GM12801 (cell line): ENCODE measurements around the gene KRT3.

Experiments
- TF ChIP-seq, protein P1 (sequence below): IDR thresholded peaks from one replicate; pipeline ENCODE4 v1.5.1; 2011; ENCODE audit warnings: control low read depth; ENCODE audit not compliant: insufficient read length; ENCODE audit errors: extremely low read depth

KRT3 gene

GRCh38 chr12:52798671-52799504, 3.0 kb upstream of the KRT3 start:
- TF ChIP-seq, protein P1, sequence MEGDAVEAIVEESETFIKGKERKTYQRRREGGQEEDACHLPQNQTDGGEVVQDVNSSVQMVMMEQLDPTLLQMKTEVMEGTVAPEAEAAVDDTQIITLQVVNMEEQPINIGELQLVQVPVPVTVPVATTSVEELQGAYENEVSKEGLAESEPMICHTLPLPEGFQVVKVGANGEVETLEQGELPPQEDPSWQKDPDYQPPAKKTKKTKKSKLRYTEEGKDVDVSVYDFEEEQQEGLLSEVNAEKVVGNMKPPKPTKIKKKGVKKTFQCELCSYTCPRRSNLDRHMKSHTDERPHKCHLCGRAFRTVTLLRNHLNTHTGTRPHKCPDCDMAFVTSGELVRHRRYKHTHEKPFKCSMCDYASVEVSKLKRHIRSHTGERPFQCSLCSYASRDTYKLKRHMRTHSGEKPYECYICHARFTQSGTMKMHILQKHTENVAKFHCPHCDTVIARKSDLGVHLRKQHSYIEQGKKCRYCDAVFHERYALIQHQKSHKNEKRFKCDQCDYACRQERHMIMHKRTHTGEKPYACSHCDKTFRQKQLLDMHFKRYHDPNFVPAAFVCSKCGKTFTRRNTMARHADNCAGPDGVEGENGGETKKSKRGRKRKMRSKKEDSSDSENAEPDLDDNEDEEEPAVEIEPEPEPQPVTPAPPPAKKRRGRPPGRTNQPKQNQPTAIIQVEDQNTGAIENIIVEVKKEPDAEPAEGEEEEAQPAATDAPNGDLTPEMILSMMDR: no peak

GRCh38 chr12:52798003-52798670, 2.2 kb upstream of the KRT3 start:
- TF ChIP-seq, protein P1: no peak

DNA sequence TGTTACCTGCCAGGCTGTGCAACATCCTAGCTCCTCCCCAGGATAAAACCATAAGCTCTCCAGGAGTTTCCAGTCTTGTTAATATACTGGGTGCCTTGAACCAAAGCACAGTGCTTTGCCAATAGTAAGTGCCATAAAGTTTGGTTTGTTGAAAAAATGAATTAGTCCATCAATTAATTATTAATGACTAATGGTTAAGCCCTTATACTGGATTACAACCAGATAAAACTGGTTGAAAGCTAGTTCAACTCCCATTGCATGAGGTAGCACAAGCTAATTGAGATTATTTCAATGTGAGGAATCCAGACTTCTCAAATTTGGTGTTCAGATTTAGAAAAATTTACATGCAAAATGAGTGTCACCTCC, 1.6 kb upstream of the KRT3 start:
- TF ChIP-seq, protein P1: no peak

DNA sequence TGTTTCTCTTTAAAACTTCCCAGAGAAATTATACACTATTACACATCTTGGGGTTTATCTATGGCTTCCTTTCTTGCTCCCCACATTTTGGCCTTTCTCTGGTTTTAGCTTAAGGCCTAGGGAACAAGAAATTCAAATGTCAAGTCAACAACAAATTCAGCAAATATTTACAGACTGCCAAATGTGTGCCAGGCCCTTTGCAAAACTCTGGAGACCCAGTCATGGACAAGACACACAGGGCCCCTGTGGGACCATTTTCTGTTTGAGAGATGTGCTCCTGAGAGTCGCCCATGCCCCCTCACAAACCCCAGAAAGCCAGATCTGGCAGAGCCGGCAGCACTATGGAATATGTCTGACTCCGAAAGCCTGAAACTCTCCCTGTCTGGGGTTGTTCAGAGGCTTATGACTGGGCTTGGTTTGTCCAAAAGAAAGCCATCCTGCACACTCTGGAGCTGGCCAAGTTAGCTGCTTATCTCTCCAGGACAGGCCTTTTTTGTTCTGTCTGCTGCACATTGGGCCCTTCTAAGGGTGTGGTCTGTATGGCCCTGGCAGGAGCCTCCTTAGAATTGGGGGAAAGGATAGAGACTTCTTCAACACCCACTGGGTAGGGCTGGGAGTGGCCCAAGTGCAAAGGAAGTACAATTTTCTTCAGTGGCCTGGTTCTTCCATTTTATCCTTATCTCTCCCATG, 1.1 kb upstream of the KRT3 start:
- TF ChIP-seq, protein P1: no peak

DNA sequence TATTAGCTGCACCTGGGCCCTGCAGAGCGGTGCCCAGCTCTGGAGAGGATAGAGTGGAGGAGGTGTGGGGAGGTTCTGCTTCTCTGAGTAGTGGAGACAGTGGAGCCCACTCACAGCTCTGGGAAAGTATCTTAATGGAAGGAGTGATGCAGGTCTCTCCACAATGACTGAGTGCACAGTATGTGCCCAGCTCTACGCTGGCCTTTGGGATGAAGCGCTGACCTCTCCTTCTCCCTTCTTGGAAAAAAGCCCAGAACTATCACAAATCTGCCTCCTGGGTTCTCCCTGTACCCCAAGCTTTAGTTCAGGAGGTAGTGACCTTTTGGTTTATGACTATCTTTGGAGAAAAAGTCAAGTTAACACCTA, 495 bp upstream of the KRT3 start:
- TF ChIP-seq, protein P1: no peak

DNA sequence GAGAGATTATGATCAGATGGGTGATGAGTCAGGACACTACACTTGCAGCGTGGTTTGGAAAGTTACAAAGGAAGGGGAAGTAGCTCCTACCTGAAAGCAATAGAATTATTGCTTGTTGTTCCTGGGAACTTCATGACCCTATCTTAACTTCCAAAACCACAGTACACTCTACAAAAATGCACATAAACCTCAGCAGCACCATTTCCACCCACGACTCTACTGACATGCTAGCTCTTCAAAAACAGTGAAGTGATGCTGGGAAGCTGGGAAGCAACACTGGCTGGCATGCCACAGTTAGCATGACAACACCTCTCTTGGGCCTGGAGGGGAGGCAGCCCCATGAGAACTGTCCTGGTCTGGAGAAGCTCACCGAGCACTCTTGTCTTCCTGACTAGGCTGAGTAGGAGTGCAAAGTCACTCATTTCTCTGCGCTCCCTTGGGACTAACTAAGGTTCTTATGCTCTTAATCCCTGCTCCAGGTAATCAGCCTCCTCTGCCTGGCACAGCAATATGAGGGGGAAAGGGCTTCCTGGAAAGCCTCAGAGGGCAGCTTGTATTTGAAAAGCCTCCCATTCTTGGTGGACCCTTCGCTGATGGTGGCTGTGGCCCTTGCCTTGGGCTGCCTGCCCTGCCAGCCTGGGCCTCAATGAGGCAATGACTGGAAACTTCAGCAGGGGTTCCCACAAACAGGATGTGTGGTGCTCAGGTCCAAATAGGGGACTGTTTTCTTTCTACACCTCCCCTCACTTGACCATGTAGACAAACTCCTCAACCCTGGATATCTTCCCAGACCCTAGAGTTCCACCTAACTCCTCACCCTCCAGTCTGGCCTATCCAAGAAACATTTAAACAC, 1.2 kb downstream of the KRT3 start:
- TF ChIP-seq, protein P1: no peak
